ENCODE data around the gene DNM1.
"Not testable (repeated sequence)": the region's sequence is repeated elsewhere in the genome, so short reads cannot be mapped to it uniquely, and the experiment has no call there.

DNM1 gene

GRCh38 chr9:128253140-128253990 lies 50.2 kb downstream of the DNM1 start:
- DNase-seq: no peak

GRCh38 chr9:128253991-128254346 lies 50.8 kb downstream of the DNM1 start:
- DNase-seq: no peak

DNA sequence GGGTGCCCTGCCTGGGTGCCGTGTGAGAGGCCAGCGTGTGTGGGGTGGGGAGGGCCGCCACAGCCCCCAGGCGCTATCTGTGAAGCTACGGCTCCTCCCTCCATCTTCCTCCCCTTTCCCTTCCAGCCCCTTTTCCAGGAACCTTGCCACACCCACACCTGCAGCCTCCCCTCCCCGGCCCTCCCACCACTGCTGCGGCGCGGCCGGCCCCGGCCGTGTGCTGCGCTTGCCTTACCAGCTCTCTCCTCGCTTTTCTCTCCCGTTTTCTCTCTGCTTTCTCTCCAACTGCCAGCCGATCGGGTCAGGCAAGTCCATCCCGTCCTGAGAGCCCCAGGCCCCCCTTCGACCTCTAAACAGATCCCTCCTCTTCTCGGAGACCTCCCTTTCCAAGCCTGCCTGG lies 51.2 kb downstream of the DNM1 start:
- no peak for DNase-seq

DNA sequence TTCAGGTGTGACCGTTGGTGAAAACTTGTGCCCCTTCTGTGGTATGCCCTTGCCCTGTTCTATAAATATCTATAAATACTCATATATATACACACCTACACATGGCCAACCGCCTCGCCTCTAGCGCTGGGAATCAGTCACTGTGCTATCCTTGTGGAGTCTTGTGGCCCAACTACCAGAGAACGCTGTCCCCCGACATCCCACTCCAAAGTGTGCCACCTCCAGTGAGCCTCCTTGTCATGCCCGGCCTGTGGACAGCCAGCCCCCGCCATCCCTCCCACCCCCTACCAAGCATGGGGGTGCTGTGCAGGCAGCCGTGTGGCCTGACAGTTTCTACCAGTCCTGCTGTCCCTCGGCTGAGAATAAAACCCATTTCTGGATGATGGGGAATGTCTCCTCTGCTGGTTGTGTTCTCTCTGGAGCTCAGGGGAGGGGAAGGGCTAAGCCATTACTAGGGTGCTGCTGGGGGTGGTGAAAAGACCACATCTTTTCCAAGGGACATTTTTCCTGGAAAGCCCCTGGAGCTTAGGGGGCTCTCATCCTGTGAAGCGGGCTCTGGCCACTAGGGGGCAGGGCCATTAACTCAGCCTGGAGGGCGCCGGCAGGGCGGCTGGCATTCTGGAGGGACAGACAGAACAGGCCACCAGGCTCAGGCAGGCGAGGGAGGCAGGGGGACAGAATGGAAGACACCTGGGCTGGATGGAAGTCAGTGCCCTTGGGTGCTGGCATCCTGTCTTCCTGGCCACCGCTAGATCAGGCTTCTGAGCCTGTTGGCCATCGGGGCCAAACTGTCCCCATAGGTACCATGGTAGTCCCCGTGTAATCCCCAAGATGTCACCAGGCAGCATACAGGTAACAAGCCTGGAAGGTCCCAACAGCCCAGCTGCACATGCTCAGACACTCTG lies 51.9 kb downstream of the DNM1 start:
- DNase-seq: peak; percentile 21 to 22

DNA sequence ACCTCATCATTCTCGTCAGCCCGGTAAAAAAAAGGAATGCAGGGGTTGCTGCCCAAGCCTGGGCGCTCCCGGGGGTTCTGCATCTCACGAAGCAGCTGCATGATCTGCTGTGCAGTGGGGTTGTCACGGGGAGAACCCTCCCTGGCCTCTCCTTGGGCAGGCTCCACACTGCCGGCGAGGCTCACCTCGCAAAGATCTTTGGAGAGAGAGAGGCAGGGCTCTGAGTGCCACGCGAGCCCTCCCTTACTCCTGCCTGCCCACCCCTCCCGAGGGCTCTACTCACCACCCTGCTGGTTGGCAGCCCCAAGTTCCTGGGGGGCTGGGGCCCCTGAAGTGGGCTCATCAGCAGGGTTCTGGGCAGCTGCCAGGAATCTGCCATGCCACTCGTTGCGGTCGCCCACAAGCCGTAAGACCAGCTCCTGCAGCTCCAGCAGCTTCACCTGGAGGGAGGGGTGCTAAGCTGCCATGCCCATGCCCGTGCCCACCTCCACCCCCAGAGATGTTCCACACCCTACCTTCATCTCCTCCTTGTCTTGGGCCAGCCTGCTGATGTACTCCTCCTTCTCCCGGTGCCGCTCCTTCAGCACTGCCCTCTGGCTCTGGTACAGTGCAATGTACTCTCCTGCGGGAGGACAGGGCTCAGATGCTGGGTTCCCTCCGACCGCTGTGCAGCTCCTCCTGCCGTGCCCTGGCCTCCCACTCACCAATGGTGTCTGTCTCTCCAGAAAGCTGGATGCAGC lies 54.1 kb downstream of the DNM1 start:
- no peak for DNase-seq

DNA sequence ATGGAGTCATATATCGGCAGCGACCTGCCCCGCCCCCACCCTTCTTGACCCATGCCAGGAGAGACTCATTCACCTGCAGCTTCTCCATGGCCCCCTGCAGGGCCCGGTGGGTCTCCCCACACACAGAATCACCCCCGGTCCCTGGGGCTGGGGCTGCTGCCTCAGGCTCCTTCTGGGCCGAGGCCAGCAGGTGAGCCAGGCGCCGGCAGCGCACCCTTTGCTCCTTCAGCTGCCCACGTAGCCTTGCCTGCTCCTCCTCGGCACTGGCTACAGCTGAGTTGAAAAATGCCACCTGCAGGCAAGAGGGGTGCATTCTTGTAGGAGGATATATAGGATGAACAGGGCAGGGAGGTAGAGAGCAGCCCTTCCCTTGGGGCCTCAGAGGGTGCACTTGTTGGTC lies 54.7 kb downstream of the DNM1 start:
- DNase-seq: no peak

DNA sequence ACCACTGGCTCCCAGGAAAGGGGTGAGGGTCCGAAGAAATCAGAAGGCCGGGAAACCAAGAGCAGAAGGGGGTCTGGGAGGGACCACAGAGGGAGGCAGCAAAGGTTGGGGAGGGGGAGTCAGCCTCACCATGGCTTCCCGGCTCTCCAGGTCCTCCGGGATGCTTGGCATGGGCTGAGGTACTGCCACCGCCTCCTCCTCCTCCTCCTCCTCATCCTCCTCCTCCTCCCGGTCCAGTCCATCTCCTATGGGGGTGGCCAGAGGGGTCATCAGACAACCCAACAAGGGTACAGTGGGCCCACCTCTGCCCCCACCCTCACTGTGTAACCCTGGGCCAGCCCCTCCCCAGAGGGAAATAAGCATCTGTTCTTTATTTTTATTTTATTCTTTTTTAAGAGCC lies 55.1 kb downstream of the DNM1 start:
- no peak for DNase-seq

DNA sequence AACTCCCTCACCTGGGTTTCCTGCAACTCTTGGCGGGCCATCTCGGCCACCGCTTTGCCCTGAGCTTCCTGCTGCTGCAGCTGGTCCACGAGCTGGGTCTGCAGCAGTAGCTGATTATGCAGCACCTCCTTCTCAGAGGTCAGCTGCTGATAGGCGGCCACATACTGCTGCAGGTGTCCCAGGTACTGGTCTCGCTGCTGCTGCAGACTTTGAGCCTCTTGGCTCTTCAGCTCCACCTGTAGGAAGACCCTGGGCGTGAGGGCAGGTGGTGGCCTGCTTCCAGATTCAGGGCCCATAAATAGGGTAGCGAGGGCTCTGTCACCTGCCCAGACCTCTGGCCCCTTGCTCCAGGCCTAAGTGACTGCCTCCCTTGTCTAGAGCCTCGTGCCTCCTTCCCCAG lies 56.0 kb downstream of the DNM1 start:
- no peak for DNase-seq

DNA sequence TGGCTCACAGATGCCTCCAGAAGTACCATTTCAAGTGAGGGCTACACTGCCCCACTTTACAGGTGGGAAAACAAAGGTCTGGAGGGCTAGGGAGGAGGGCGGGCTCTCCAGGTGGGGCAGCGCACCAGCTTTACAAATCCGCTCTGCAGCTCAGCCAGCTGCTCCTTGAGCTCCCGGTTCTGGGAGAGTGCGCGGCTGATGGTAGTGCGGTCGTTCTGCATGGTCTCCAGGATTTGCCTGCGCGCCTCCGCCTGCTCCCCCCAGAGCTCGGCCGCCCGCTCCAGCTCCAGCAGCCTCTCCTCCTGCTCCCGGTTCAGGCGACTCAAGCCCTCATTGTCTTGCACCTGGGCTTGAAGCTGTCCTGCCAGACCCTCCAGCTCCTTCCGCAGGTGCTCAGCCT lies 57.2 kb downstream of the DNM1 start:
- DNase-seq: no peak

DNA sequence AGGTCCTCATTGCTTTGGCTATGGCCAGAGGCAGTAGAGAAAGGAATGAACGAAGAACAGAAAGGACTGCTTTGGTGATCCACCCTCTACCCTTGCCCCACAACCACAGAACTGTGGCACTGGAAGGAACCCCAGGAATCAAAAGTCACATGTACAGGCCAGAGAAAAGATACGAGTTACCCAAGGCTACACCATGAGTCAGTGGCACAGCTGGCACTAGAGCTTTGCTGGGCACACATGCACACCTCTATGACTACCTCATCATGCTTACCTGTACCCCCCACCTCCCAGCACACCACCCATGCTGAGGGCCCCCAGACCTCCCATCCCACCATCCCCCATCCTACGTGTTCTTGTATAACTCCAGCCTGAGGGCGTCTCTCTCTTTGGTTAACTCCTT lies 59.5 kb downstream of the DNM1 start:
- no peak for DNase-seq

- no peak for DNase-seq
These were observed 62.2 kb downstream of the DNM1 start for GRCh38 chr9:128265348-128265847.

DNA sequence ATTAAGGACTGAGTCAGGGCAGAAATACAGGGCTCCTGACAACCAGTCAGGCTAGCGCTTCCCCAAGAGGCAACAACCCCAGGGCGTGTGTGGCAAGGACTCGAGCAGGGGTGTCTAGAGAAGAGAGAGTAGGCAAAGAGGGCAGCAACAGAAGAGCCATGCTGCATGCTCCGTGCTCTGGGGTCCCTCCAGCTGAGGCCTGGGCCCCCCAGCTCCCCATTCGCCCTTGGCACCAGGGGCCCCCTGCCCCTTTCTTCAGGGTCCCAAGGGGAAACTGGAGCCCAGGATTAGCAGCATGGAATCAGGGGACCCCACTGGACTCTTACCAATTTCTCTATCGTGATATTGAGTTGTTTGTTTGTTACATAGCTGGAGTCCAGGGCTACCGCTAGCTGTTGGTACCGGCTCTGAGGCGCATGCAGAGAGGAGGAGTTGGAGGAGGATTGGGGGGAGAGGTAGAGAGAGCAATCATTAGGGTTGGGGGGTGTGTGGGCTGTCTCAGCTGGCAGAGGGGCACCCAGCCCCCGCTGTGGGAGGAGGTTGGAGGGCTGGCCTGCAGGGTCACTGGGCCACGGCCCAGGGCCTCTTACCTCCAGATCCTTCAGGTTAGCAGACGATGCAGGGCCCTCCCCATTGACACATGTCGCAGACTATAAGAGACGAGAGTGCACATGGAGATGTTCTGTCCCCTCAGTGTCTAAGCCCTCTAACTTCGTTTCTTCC lies 63.9 kb downstream of the DNM1 start:
- no peak for DNase-seq

DNA sequence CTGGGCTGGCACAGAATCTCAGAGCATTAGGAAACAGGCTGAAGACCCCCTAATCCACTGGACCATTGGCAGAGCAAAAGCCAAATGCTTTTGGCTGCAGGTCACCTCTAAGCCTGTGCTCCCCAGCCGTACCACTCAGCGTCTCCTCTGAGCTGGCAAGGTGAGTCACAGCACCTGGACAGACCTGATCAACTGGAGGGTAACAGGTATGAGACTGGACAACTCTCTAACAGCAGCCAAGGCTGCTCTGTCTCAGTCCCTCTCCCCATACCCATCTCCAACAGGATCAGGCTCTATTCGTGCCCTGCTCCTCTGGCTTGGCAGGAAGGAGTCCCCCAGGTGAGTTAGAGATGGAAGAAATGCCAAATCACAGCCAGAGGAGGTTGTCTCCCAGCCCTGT lies 67.9 kb downstream of the DNM1 start:
- DNase-seq: no peak

DNA sequence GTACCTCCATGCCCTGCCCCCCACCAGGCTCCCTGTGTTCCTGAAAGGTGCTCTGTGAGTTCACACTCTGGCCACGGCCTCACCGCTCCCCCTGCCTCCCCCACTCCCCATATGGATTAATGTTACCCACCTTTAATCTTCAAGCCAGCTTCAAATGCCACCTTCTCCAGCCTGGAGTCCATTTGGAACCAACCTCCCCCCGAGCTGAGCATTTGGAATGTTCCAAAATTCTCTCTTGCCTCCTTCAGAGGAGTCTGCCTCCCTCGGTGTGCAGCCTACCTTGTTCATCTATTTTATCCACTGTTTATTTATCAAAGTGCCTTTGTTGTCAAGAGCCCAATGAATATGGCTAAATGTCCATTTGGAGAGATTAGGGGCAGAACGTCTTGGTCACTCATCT lies 68.3 kb downstream of the DNM1 start:
- DNase-seq: no peak

DNA sequence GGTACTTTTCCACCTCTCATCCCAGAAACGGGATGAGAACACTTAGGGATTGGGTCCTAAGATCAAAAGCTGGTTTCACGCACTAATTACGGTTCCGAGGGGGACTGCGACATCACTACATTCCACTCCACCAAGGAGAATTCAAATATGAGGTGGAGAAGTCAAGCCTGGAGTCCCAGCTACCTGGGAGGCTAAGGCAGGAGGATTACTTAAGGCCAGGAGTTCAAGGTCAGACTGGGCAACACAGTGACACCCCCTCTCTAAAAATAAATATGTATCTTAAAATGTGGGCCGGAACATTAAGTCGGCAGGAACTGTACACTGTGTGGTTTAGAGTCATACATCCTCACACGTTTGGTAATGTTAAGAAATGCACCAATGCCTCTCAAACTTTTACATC lies 71.1 kb downstream of the DNM1 start:
- no peak for DNase-seq

DNA sequence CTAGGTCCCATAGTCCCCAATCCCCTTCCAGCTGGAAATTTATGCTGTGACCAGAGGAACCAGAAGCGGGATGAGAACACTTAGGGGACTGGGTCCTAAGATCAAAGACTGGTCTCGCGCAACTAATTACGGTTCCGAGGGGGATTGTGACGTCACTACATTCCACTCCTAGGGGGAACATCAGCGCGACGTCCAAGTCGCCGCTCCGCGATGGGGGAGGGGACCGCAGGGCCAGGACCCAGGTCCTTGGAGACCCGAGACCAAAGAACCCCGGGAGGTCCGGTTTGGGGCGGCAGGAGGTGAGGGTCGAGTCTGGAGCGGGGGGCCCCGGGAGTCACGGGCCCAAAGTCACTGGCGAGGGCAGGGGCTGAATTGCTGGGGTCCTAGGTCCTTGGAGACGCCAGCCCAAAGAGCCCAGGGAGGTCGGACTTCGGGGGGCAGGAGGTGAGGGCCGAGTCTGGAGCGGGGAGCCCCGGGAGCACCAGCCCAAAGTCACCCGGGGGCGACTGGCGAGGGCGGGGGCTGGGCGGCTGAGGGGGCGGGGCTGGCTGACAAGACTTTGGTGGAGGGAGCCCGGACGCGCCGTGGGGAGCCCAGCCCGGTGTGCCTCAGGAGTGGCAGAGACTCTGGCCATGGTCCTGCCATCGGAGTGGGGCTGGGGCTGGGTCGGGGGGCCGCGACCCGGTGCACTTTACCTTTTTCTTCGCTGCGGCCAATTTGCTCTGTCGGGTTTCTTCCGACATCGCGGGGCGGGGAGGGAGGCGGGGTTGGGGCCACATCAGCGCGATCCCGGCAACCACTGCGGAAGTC lies 72.2 kb downstream of the DNM1 start, which contains the start of gene GOLGA2:
Gene GOLGA2 (minus strand): TSS at position 810 of the 810 bp plus-strand sequence. CDS start 31 bp downstream, at position 779.
- DNase-seq: peak in 1 of 2 experiments; percentile 36

DNA sequence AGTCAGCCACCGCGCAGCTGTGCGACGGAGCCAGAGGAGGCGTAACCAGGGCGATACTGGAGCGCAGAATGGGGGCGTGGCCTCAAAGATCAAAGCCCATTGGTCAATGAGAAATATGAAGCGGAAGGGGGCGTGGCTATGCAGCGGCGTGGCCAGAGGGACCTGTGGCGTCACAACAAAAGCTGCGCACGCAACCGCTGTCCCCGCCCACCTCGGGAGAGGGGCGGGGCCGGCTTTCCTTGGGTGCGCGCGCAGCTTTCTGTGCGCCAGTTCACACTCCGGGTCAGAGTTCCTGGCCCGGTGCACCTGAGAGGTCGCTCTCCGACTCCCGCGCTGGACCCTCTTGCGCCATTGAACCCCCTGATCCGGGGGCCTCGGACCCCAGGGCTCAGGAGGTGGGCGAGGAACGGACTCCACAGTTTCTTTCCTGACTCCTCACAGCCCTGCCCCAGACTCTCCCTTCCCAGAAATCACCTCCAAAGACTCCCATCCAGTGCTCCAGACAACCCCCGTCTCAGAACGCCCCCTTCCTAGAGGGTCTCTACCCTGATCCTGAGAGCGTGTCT lies 72.9 kb downstream of the DNM1 start, which contains the start of gene SWI5:
Gene SWI5 (plus strand): TSS at position 269 of the 566 bp plus-strand sequence.
- DNase-seq: peak; percentile 92 to 98

GRCh38 chr9:128276574-128277270 lies 73.5 kb downstream of the DNM1 start:
- DNase-seq: peak in 1 of 2 experiments; percentile 32

GRCh38 chr9:128279088-128280073 lies 76.2 kb downstream of the DNM1 start:
- DNase-seq: not testable (repeated sequence)
